H1 (cell line): Measurements from ENCODE around the gene ARHGAP24. TPM values are rescaled to one million over a fixed set of nuclear protein-coding genes. Genes with fewer than 3 reads are reported as not detected.

ENCODE experiments used
- polyA plus RNA-seq, 7 experiments: library from polyadenylated mRNA; depleted of rRNA in 3 of 7; stranded (reverse) in 5 of 7; unstranded in 2 of 7; fragments of >200 nt in 5 of 7; fragments of 200-250 nt in 2 of 7; gene quantifications; 1 replicate in 5 of 7; 2 replicates in 1 of 7; 4 replicates in 1 of 7; pipeline versions ENCODE4 v1.2.1 to v1.2.3, GENCODE V29; 2011 to 2013; ENCODE audit warnings: missing spikeins in 2 of 7, mixed read lengths in 2 of 7
- total RNA-seq: library from RNA; stranded (reverse); fragmentation: NEBNext Ultra II Directional; extraction: Animal tissue kit (Norgen Biotek cat#: 25700); gene quantifications from 2 replicates; pipeline ENCODE4 v1.2.1, GENCODE V29; 2021
- TF ChIP-seq, protein P1 (sequence below), 3 experiments: IDR thresholded peaks; 1 replicate in 2 of 3; 2 replicates in 1 of 3; pipeline versions ENCODE4 v1.5.1 to v1.6.1; 2011; ENCODE audit warnings: low read length in 3 of 3, mild to moderate bottlenecking in 3 of 3, inconsistent platforms in 2 of 3, low read depth in 1 of 3, moderate library complexity in 1 of 3; ENCODE audit not compliant: insufficient read depth in 1 of 3; ENCODE audit errors: control extremely low read depth in 1 of 3

Gene ARHGAP24
- total and polyA plus RNA-seq, 2 of the 8 experiments (the other 6 are each of a cell fraction or from before 2014, with no cell fraction given) = 0.08 to 0.50 TPM

DNA sequence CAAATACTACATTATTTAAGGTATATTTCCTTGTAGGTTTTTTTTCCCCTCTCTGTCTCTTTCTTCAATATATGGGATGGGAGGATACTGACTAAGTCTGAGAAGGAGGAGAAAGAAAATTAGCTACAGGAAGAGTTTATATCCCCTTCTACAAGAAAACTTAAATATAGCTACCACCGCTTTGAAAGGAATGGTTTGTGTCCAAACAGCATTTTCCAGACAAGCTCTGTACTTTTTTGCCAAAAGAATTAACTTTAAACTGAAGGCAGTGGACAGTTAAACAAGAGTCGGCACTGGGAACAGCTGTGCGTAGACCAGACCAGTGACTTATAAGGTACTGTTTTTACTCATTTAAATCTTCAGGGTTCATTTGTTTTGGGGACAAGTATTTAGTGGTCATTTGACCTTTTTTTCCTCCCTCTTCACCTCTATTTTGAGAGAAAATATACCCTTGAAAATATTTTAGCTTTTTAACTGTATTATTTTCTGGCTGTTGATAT is 303.7 kb downstream of the ARHGAP24 start (continued):
- TF ChIP-seq, protein P1, sequence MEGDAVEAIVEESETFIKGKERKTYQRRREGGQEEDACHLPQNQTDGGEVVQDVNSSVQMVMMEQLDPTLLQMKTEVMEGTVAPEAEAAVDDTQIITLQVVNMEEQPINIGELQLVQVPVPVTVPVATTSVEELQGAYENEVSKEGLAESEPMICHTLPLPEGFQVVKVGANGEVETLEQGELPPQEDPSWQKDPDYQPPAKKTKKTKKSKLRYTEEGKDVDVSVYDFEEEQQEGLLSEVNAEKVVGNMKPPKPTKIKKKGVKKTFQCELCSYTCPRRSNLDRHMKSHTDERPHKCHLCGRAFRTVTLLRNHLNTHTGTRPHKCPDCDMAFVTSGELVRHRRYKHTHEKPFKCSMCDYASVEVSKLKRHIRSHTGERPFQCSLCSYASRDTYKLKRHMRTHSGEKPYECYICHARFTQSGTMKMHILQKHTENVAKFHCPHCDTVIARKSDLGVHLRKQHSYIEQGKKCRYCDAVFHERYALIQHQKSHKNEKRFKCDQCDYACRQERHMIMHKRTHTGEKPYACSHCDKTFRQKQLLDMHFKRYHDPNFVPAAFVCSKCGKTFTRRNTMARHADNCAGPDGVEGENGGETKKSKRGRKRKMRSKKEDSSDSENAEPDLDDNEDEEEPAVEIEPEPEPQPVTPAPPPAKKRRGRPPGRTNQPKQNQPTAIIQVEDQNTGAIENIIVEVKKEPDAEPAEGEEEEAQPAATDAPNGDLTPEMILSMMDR (IDR thresholded peaks at IDR 0.05; ENCODE audit: control extremely low read depth in 1 of 3, insufficient read depth in 1 of 3, low read depth in 1 of 3, low read length in 3 of 3) = no peak
